Mesenchymal stem cell (in vitro differentiated cells and primary cell): ENCODE results near the gene PDZD11.

Experiments used
- DNase-seq: peaks from one replicate; pipeline ENCODE4 v3.0.0-alpha.2; 2013
- H2AFZ ChIP-seq: one replicate; pipeline ENCODE4 v1.6.1; 2013; ENCODE audit warnings: low read depth, mild to moderate bottlenecking, control low read depth, inconsistent platforms, low read length, moderate library complexity
- H2AK5ac ChIP-seq: 2 replicates; pipeline ENCODE4 v1.6.1; 2013; ENCODE audit warnings: low read length, moderate library complexity, mild to moderate bottlenecking, inconsistent platforms; ENCODE audit not compliant: severe bottlenecking
- H2BK120ac ChIP-seq: one replicate; pipeline ENCODE4 v1.6.1; 2013; ENCODE audit warnings: low read depth, mild to moderate bottlenecking, inconsistent platforms, low read length, moderate library complexity
- H2BK12ac ChIP-seq, 2 experiments: one replicate each; pipeline ENCODE4 v1.6.1; 2013; ENCODE audit warnings: inconsistent platforms in 2 of 2, low read length in 2 of 2, mild to moderate bottlenecking in 2 of 2, moderate library complexity in 2 of 2, control low read depth in 1 of 2
- H2BK15ac ChIP-seq: one replicate; pipeline ENCODE4 v1.6.1; 2013; ENCODE audit warnings: mild to moderate bottlenecking, low read depth, inconsistent platforms; ENCODE audit not compliant: poor library complexity, severe bottlenecking
- H2BK5ac ChIP-seq: 2 replicates; pipeline ENCODE4 v1.6.1; 2013; ENCODE audit warnings: low read depth, mild to moderate bottlenecking, low read length, control low read depth, inconsistent platforms; ENCODE audit not compliant: poor library complexity, severe bottlenecking
- H3K14ac ChIP-seq, 2 experiments: one replicate each; pipeline ENCODE4 v1.6.1; 2013; ENCODE audit warnings: inconsistent platforms in 2 of 2, low read length in 2 of 2, control low read depth in 1 of 2, mild to moderate bottlenecking in 1 of 2, moderate library complexity in 1 of 2
- H3K18ac ChIP-seq, 2 experiments: one replicate each; pipeline ENCODE4 v1.6.1; 2013; ENCODE audit warnings: inconsistent platforms in 2 of 2, low read length in 2 of 2, control low read depth in 1 of 2, low read depth in 1 of 2, mild to moderate bottlenecking in 1 of 2
- H3K23ac ChIP-seq, 2 experiments: one replicate each; pipeline ENCODE4 v1.6.1; 2013; ENCODE audit warnings: inconsistent platforms in 2 of 2, low read length in 2 of 2, mild to moderate bottlenecking in 2 of 2, moderate library complexity in 2 of 2, control low read depth in 1 of 2
- H3K27ac ChIP-seq: 2 replicates; pipeline ENCODE4 v1.5.1; 2013; ENCODE audit warnings: mild to moderate bottlenecking, moderate library complexity, low read length, control low read depth, inconsistent platforms; ENCODE audit not compliant: poor library complexity, severe bottlenecking
- H3K27me3 ChIP-seq, 2 experiments: 2 replicates each; pipeline versions ENCODE4 v1.6.1 to v1.7.0; 2013; ENCODE audit warnings: low read length in 2 of 2, mild to moderate bottlenecking in 2 of 2, moderate library complexity in 2 of 2, control low read depth in 1 of 2, inconsistent platforms in 1 of 2; ENCODE audit not compliant: control insufficient read depth in 1 of 2, insufficient read depth in 1 of 2
- H3K36me3 ChIP-seq, 2 experiments: 2 replicates each; pipeline versions ENCODE4 v1.6.1 to v1.7.0; 2013; ENCODE audit warnings: low read length in 2 of 2, control low read depth in 1 of 2, inconsistent platforms in 1 of 2, low read depth in 1 of 2, mild to moderate bottlenecking in 1 of 2; ENCODE audit not compliant: insufficient read depth in 2 of 2, control insufficient read depth in 1 of 2
- H3K4ac ChIP-seq, 2 experiments: one replicate each; pipeline ENCODE4 v1.6.1; 2013; ENCODE audit warnings: inconsistent platforms in 2 of 2, low read length in 2 of 2, mild to moderate bottlenecking in 2 of 2, moderate library complexity in 2 of 2, control low read depth in 1 of 2, low read depth in 1 of 2
- H3K4me1 ChIP-seq: 2 replicates; pipeline ENCODE4 v1.6.1; 2013; ENCODE audit warnings: low read depth, low read length, control low read depth; ENCODE audit not compliant: control insufficient read depth, insufficient read depth
- H3K4me2 ChIP-seq: 2 replicates; pipeline ENCODE4 v1.6.1; 2013; ENCODE audit warnings: low read length, mild to moderate bottlenecking, inconsistent platforms; ENCODE audit not compliant: poor library complexity, severe bottlenecking
- H3K4me3 ChIP-seq, 2 experiments: 2 replicates each; pipeline versions ENCODE4 v1.5.1 to v1.7.0; 2013; ENCODE audit warnings: low read length in 2 of 2, mild to moderate bottlenecking in 2 of 2, control low read depth in 1 of 2, low read depth in 1 of 2; ENCODE audit not compliant: insufficient read depth in 1 of 2
- H3K79me1 ChIP-seq: replicated peaks from 2 replicates; pipeline ENCODE4 v1.6.1; 2013; ENCODE audit warnings: mild to moderate bottlenecking, control low read depth, low read length, inconsistent platforms; ENCODE audit not compliant: poor library complexity, severe bottlenecking
- H3K9ac ChIP-seq: 2 replicates; pipeline ENCODE4 v1.7.0; 2013; ENCODE audit warnings: mild to moderate bottlenecking, low read length, moderate library complexity
- H3K9me3 ChIP-seq: 2 replicates; pipeline ENCODE4 v1.7.0; 2013; ENCODE audit warnings: mild to moderate bottlenecking, low read length; ENCODE audit not compliant: control insufficient read depth
- H4K8ac ChIP-seq: one replicate; pipeline ENCODE4 v1.6.1; 2013; ENCODE audit warnings: inconsistent platforms, mild to moderate bottlenecking, low read length, moderate library complexity
- H4K91ac ChIP-seq: one replicate; pipeline ENCODE4 v1.6.1; 2013; ENCODE audit warnings: mild to moderate bottlenecking, low read length, inconsistent platforms
- WGBS: methylation state at CpG from one replicate; pipeline ENCODE4 v1.1.7; 2013; ENCODE audit warnings: mixed read lengths; 5-methylcytosine and 5-hydroxymethylcytosine counted together

PDZD11 gene

GRCh38 chrX:70289168-70289792 lies 447 bp downstream of the PDZD11 start:
- no peak overlapping the region for H2BK12ac ChIP-seq
- H3K36me3 ChIP-seq: peaks cover 6 to 37% of the 10 kb centered on the region in 2 experiments
- peak overlapping the region; percentile 43 to 92 for H3K18ac ChIP-seq
- H2AK5ac ChIP-seq: no peak overlapping the region
- peaks cover 2% of the 10 kb centered on the region for H3K4me1 ChIP-seq
- peaks cover 0 to 25% of the 10 kb centered on the region in 2 experiments for H3K27me3 ChIP-seq
- H3K27ac ChIP-seq: peak overlapping the region; percentile 43
- H2BK15ac ChIP-seq: no peak overlapping the region
- H4K91ac ChIP-seq: no peak overlapping the region
- no peak overlapping the region for H3K23ac ChIP-seq
- no peaks in the 10 kb centered on the region for H3K9me3 ChIP-seq
- H4K8ac ChIP-seq: no peak overlapping the region
- peak overlapping the region in 1 of 2 experiments; percentile 26 for H3K14ac ChIP-seq
- 66% methylated on average over 4 of the region's 11 CpGs for whole genome bisulfite sequencing
- peak overlapping the region; percentile 68 for H3K4me2 ChIP-seq
- peak overlapping the region; percentile 73 to 87 for H3K4me3 ChIP-seq
- H2AFZ ChIP-seq: peak overlapping the region; percentile 39
- H2BK120ac ChIP-seq: no peak overlapping the region
- peak overlapping the region in 1 of 2 experiments; percentile 24 for H3K4ac ChIP-seq
- H2BK5ac ChIP-seq: no peak overlapping the region
- peak overlapping the region; percentile 89 for H3K9ac ChIP-seq
- DNase-seq: peak; percentile 16
- H3K79me1 ChIP-seq: peaks cover 7% of the 10 kb centered on the region

GRCh38 chrX:70281951-70282350 lies 7.8 kb downstream of the PDZD11 start, which contains the start of gene RAB41:
TSS of gene RAB41 (plus strand) at chrX:70282172. CDS start at chrX:70282218, 46 bp downstream.
- Histone ChIP-seq H3K4me1 (no peaks in the 10 kb centered on the region), H3K14ac (no peak within 1 kb of the TSS), H3K4ac (no peak within 1 kb of the TSS), H3K9ac (no peak within 1 kb of the TSS), H2AFZ (no peak within 1 kb of the TSS), H3K79me1 (no peaks in the 10 kb centered on the region), H2BK120ac (no peak within 1 kb of the TSS), H3K18ac (no peak within 1 kb of the TSS), H2AK5ac (no peak within 1 kb of the TSS), H4K8ac (no peak within 1 kb of the TSS), H2BK15ac (no peak within 1 kb of the TSS), H2BK5ac (no peak within 1 kb of the TSS), H3K36me3 (peaks cover 8 to 37% of the 10 kb centered on the region in 2 experiments), H3K23ac (no peak within 1 kb of the TSS), H3K9me3 (no peaks in the 10 kb centered on the region), H3K27me3 (peaks cover 0 to 14% of the 10 kb centered on the region in 2 experiments), H3K27ac (no peak within 1 kb of the TSS), H2BK12ac (no peak within 1 kb of the TSS), H4K91ac (no peak within 1 kb of the TSS), H3K4me3 (no peak within 1 kb of the TSS), H3K4me2 (no peak within 1 kb of the TSS)
- 92% methylated on average over 21 of the region's 21 CpGs for WGBS
- DNase-seq: no peak

GRCh38 chrX:70280573-70280972 lies 9.2 kb downstream of the PDZD11 start:
- WGBS: 85% methylated on average over 3 of the region's 3 CpGs
- H3K23ac ChIP-seq: no peak overlapping the region
- no peak overlapping the region for H3K27ac ChIP-seq
- H3K9ac ChIP-seq: no peak overlapping the region
- H4K8ac ChIP-seq: no peak overlapping the region
- no peak for DNase-seq
- no peak overlapping the region for H2BK12ac ChIP-seq
- no peak overlapping the region for H4K91ac ChIP-seq
- no peak overlapping the region for H2AK5ac ChIP-seq
- no peaks in the 10 kb centered on the region for H3K9me3 ChIP-seq
- H2BK15ac ChIP-seq: no peak overlapping the region
- no peak overlapping the region for H2BK5ac ChIP-seq
- no peak overlapping the region for H3K14ac ChIP-seq
- H3K27me3 ChIP-seq: peaks cover 0 to 13% of the 10 kb centered on the region in 2 experiments
- H3K4me2 ChIP-seq: no peak overlapping the region
- H3K79me1 ChIP-seq: no peaks in the 10 kb centered on the region
- H2BK120ac ChIP-seq: no peak overlapping the region
- no peak overlapping the region for H3K18ac ChIP-seq
- H3K4ac ChIP-seq: no peak overlapping the region
- no peak overlapping the region for H2AFZ ChIP-seq
- peaks cover 5 to 25% of the 10 kb centered on the region in 2 experiments for H3K36me3 ChIP-seq
- no peak overlapping the region for H3K4me3 ChIP-seq
- no peaks in the 10 kb centered on the region for H3K4me1 ChIP-seq

- no CpG with 5 or more reads among the region's 3 CpGs for WGBS
- DNase-seq: no peak
Measured at GRCh38 chrX:70279081-70279480, 10.6 kb downstream of the PDZD11 start.

More at GRCh38 chrX:70279081-70279480, 10.6 kb downstream of the PDZD11 start:
- Histone ChIP-seq H3K79me1 (no peaks in the 10 kb centered on the region), H3K9ac (no peak overlapping the region), H3K14ac (no peak overlapping the region), H2AK5ac (no peak overlapping the region), H2BK5ac (no peak overlapping the region), H2BK15ac (no peak overlapping the region), H3K18ac (no peak overlapping the region), H2AFZ (no peak overlapping the region), H3K36me3 (peaks cover 5 to 14% of the 10 kb centered on the region in 2 experiments), H2BK12ac (no peak overlapping the region), H3K9me3 (no peaks in the 10 kb centered on the region), H2BK120ac (no peak overlapping the region), H4K91ac (no peak overlapping the region), H3K4me2 (no peak overlapping the region), H3K23ac (no peak overlapping the region), H3K27me3 (peaks cover 0 to 8% of the 10 kb centered on the region in 2 experiments), H3K4me3 (no peak overlapping the region), H3K4ac (no peak overlapping the region), H3K27ac (no peak overlapping the region), H3K4me1 (no peaks in the 10 kb centered on the region), H4K8ac (no peak overlapping the region)
